HG02943 (cell line): ENCODE data around the gene TANK.
"Not testable (repeated sequence)": the region's sequence is repeated elsewhere in the genome, so short reads cannot be mapped to it uniquely, and the experiment has no call there.

Source experiments
- ATAC-seq: cut with Tn5 transposase; IDR thresholded peaks from one replicate; pipeline ENCODE4 v1.9.1; 2021; ENCODE audit warnings: mild to moderate bottlenecking, low read depth, moderate library complexity; ENCODE audit not compliant: unreplicated experiment

The TANK gene

GRCh38 chr2:161257123-161257952, 97.1 kb downstream of the TANK start:
- ATAC-seq, result no peak

- ATAC-seq, result no peak
Observed at GRCh38 chr2:161265874-161266273, 105.6 kb downstream of the TANK start.

GRCh38 chr2:161269111-161269510, 108.9 kb downstream of the TANK start:
- no peak for ATAC-seq

GRCh38 chr2:161273038-161273760, 113.0 kb downstream of the TANK start:
- ATAC-seq, result peak; percentile 73

DNA sequence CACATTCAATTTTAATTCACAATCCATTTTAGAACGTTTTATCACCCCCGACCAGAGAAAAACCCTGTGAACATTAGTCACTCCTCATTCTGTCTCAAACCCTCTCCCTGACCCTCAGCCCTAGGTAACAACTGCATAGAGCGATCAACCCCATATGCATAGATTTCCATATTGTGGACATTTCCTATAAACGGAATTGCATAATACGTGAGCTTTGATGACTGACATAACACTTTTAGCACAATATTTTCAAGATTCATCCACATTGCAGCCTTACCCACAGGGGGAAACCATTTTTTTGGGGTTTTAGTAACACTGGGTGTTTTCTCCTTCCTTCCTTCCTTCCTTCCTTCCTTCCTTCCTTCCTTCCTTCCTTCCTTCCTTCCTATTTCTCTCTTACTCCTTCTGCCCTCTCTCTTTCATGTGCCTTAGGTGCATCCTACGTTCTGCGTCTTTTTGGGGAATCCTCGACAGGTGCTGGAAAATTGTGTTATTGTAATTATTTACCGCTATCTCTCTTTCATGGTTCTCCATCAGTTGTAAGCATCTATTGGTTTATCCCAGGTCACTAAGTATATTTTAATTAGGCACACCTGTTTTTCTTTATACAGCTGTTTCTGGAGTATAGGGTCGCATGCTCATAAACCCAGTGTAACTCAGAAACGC, 118.5 kb downstream of the TANK start:
- ATAC-seq, result not testable (repeated sequence)

DNA sequence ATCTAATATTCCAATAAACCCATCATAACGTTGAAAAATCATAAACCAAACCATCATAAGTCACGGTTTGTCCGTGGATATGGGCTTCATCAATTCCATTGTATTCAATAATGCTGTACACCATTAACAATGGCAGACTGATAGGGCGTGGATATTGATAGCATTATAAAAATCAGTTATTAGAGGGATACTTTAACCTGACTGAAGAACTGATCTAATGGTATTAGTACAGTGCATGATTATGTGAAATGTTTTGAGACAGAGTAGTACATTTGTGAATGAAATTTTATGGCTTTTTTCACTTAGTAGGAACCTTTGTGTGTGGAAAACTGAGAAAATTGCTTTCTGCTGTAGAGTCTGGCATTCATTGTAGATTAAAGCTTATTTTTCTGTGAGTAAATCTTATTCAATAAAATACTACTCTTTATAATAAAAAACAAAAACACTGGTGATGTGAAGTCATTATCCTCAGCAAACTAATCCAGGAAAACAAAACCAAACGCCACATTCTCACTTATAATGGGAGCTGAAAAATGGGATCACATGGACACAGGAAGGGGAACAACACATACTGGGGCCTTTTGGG, 119.1 kb downstream of the TANK start:
- not testable (repeated sequence) for ATAC-seq

- ATAC-seq, result not testable (repeated sequence)
Observed at GRCh38 chr2:161280906-161281323, 120.7 kb downstream of the TANK start.

- ATAC-seq, result not testable (repeated sequence)
Observed at GRCh38 chr2:161281615-161282310, 121.5 kb downstream of the TANK start.

DNA sequence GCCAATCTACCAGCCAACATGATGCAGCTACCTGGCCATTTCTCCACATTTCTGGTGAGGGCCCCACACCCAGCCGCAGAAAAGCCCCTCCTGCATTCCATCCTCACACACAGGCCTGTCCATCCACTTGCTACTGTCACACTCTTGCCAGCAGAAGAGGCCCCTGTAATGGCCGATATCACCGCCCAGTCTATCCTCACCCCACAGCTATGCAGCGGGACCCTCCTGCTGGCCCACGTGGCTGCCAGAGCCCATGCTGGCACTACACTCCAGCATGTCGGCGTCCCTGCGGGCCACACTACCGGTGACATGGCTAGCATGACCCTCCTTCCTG, 122.0 kb downstream of the TANK start:
- ATAC-seq, result not testable (repeated sequence)

- ATAC-seq, result no peak
Observed at GRCh38 chr2:161283926-161284325, 123.7 kb downstream of the TANK start.
